Fibroblast of lung (primary cell): Measurements from ENCODE around the gene CNGA2.

Source experiments
- CTCF ChIP-seq, 2 donors: IDR thresholded peaks in 1 of 2; conservative IDR thresholded peaks in 1 of 2; 1 replicate in 1 of 2; 2 replicates in 1 of 2; pipeline ENCODE4 v1.5.1; 2011 to 2012; ENCODE audit warnings: low read length in 2 of 2, control low read depth in 1 of 2, inconsistent platforms in 1 of 2, low read depth in 1 of 2, mild to moderate bottlenecking in 1 of 2
- EZH2 ChIP-seq: IDR thresholded peaks from 2 replicates; pipeline ENCODE4 v1.5.1; 2012; ENCODE audit warnings: low read length, control low read depth, mild to moderate bottlenecking; ENCODE audit errors: missing control alignments

DNA sequence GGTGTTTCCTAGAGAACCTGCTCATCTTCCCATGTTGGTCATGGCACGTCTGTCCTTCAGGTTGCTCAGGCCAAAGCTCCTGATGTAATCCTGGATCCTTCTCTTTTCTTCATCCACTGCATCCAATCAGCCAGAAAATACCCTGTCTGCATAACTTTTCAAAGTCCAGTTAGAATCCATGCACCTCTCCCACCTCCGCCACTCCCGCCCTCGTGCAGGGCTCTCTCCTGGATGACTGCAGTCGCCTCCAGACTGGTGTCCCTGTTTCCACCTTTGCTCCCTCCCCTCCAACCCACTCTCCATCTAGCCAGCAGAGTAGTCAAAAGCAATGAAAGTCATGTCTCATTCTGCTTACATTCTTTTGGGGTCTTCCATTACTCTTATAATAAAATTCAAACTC is 16.0 kb downstream of the CNGA2 start:
- no peak for TF ChIP-seq CTCF (conservative IDR thresholded peaks at IDR 0.05 in 1 of 2, IDR thresholded peaks at IDR 0.05 in 1 of 2; ENCODE audit: low read depth in 1 of 2, low read length in 2 of 2)
- no peak for TF ChIP-seq EZH2
